ENCODE data around the gene RPL27.
A peak's percentile ranks its signal among the peaks of the same experiment; 100 is the strongest.

RPL27 gene

DNA sequence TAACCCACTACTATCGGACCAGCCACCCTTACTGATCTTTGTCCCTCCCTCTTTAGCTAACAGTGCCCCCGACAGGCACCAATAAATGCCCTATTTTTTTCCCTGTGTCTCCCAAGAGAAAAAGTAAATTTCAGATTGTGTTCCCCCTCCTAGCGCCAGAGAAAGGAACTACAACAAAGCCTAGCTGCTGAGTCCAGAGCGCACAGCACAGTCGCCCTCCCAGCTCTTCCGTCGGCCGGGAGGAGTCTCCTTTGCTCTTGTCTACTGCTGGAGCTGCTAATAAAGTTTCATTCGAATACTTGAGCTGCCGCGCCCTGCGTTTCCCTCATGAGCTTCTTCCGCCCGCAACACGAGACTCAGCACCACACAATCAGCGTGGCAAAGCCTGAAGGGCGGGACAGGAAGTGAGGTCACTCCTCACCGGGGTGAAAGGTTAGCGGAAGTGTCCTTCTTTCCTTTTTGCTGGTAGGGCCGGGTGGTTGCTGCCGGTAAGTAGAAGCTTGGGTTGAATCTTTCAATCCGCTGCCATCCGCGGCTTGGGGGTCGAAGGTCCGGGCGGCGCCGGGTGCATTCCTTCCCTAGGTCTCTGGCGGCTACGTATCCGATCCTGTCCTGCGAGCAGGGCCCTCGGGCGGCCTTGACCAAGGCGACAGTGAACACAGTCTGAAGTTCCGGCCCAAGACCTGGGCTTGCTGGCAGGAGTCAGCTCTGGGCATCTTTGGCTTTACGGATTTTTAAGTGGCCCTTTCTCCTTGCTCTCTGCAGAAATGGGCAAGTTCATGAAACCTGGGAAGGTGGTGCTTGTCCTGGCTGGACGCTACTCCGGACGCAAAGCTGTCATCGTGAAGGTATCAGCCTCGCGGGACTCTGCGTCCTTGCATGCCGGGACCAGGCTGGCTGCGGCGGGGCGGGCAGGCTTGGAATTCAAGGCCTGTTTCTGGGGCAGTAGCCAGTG is at the start of gene RPL27:
RPL27 (plus strand) TSS at position 436 of the 955 bp plus-strand sequence; CDS start at position 768, 332 bp downstream.
- TF ChIP-seq, protein P1, sequence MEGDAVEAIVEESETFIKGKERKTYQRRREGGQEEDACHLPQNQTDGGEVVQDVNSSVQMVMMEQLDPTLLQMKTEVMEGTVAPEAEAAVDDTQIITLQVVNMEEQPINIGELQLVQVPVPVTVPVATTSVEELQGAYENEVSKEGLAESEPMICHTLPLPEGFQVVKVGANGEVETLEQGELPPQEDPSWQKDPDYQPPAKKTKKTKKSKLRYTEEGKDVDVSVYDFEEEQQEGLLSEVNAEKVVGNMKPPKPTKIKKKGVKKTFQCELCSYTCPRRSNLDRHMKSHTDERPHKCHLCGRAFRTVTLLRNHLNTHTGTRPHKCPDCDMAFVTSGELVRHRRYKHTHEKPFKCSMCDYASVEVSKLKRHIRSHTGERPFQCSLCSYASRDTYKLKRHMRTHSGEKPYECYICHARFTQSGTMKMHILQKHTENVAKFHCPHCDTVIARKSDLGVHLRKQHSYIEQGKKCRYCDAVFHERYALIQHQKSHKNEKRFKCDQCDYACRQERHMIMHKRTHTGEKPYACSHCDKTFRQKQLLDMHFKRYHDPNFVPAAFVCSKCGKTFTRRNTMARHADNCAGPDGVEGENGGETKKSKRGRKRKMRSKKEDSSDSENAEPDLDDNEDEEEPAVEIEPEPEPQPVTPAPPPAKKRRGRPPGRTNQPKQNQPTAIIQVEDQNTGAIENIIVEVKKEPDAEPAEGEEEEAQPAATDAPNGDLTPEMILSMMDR (IDR thresholded peaks at IDR 0.05; ENCODE audit: extremely low read depth, missing control alignments) = peak; percentile 78
- peak; percentile 91 for DNase-seq (ENCODE audit: low spot score)

DNA sequence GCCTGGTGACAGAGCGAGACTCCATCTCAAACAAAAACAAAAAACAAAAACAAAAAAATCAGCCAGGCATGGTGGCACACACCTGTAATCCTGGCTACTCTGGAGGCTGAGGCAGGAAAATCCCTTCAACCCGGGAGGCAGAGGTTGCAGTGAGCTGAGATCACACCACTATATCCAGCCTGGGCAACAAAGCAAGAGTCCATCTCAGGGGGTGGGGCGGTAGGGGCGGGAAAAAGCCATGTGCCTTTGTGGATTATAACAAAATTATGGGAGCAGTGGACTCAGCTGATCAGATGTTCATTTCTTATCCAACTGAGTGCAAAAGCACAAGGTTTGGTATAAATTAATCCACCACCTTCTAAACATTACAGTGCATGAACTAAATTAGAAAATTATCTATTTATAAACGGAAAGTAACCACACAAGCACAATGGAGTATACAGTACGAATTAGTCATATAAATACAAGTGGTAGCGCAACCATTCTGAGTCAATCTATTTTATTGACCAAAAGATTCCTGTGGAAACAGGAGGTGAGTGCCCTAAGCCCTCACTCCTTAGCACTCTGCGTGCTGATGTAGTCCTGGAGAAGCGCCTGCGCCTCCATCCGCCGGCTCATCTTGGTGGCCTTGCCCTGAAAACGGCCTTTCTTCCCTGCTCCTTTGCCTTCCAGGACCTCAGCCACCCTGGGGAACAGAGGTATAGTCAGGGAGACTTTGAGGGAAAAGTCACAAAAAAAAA is 48.0 kb upstream of the RPL27 start:
- no peak for DNase-seq (ENCODE audit: low spot score)

DNA sequence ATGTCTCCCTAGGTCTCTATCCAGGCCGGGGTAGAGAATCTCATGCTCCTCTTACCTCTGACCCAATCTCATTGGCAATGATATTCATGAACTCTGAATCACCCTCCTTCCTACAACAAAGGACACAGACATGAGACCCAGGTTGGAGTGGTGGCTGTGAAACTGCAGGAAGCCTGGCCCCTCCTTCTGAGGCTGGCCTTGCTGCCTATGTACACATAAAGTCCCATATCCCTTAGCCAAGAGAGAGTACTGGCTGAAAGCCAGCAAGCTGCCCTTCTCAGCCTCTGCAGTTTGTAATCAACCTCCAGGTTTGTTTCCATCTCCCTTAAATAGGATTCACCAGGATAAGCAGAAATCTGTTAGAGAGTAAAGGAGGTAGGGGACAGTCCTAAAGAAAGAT is 44.5 kb upstream of the RPL27 start:
- DNase-seq (ENCODE audit: low spot score) = no peak
- TF ChIP-seq, protein P1 (IDR thresholded peaks at IDR 0.05; ENCODE audit: extremely low read depth, missing control alignments) = no peak

More for the DNA sequence above, 48.0 kb upstream of the RPL27 start:
- TF ChIP-seq, protein P1 (IDR thresholded peaks at IDR 0.05; ENCODE audit: extremely low read depth, missing control alignments) = no peak

DNA sequence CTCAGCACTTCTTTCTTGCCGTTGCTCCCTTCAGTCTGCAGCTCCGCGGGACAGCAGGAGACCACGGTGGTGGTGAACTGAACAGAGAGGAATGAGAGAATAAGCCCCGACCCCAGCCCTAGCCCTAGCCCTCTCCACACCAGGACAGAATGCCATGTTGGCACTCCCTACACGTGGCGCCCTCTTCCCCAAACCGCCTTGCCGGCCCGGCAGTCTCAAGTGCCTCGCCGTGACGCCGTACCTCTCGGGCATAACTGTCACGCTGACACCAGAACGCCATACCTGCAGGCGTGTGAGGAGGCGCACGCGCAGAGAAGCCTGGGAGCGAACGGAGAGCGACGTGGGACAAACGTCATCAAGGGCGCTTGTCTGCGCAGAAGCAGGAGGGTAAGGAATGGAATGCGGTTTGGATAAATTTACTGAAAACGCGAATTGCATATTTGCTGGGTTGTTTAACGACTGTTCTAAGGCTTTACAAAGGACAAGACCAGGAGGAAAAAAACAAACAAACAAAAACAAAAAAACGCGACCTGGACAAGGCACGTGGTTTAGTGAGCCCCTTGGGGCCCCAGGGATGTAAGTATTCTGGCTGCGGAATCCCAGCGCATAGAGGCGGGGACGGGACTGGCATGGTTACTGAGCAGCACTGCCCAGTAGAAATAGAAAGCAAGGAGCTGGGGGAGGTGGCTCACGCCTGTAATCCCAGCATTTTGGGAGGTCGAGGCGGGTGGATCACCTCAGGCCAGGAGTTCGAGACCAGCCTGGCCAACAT is 33.9 kb upstream of the RPL27 start, which contains the start of gene AARSD1:
AARSD1 (minus strand) TSS at position 294 of the 772 bp plus-strand sequence; CDS start at position 280, 14 bp downstream.
- peak; percentile 89 for DNase-seq (ENCODE audit: low spot score)
- TF ChIP-seq, protein P1 (IDR thresholded peaks at IDR 0.05; ENCODE audit: extremely low read depth, missing control alignments) = no peak

DNA sequence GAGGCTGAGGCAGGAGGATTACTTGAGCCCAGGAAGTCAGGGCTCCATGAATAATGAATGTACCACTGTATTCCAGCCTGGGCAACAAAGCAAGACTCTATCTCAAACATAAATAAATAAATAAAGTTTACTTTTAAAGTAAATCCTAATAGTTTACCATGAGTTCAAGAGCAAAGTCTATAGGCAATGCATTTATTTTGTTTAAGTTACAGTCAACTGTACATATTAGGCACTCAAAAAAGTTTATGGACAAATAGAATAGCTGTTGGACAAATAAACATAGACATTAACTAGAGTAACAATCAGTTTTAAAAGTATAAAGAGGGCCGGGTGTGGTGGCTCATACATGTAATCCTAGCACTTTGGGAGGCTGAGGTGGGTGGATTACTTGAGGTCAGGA is 30.3 kb upstream of the RPL27 start:
- DNase-seq (ENCODE audit: low spot score) = no peak
- TF ChIP-seq, protein P1 (IDR thresholded peaks at IDR 0.05; ENCODE audit: extremely low read depth, missing control alignments) = no peak

DNA sequence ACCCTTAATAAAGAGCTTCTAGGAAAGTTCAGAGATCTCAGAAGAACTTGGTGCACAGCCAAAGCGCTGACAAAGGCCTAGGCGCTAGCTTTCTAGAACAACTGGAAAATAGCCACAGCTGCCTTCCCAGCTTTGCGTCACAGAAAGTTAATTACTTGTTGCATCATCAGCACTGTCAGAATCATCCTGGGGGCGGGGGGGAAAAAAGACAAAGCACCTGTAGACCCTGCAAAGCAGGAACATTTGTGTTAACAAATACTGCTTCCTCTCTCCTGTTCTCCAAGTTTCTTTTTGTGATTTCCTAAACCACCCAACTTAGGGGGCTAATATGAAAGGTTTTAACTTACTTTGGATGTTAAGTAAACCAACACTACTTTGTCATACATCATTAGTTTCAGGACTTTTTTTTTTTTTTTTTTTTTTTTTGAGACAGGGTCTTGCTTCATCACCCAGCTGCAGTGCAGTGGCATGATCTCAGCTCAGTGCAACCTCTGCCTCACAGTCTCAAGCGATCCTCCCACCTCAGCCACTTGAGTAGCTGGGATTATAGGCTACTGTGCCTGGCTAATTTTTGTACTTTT is 29.1 kb upstream of the RPL27 start:
- no peak for DNase-seq (ENCODE audit: low spot score)
- TF ChIP-seq, protein P1 (IDR thresholded peaks at IDR 0.05; ENCODE audit: extremely low read depth, missing control alignments) = no peak

Measured in GM20000 (cell line).